IPS-15b (cell line): Measurements from ENCODE around the gene ATP7B.

Experiments
- H3K27me3 ChIP-seq: one replicate; pipeline ENCODE4 v1.6.1; 2013; ENCODE audit warnings: low read length; ENCODE audit not compliant: control insufficient read depth, insufficient read depth
- H3K36me3 ChIP-seq: one replicate; pipeline ENCODE4 v1.6.1; 2013; ENCODE audit warnings: low read length; ENCODE audit not compliant: control insufficient read depth, insufficient read depth
- H3K4me1 ChIP-seq: one replicate; pipeline ENCODE4 v1.6.1; 2013; ENCODE audit warnings: mild to moderate bottlenecking, low read length; ENCODE audit not compliant: control insufficient read depth, insufficient read depth
- H3K4me3 ChIP-seq: one replicate; pipeline ENCODE4 v1.5.1; 2013; ENCODE audit warnings: low read depth, low read length
- H3K9ac ChIP-seq: one replicate; pipeline ENCODE4 v1.6.1; 2013; ENCODE audit warnings: low read depth, mild to moderate bottlenecking, low read length
- H3K9me3 ChIP-seq: one replicate; pipeline ENCODE4 v1.6.1; 2013; ENCODE audit warnings: mild to moderate bottlenecking, low read length; ENCODE audit not compliant: control insufficient read depth, insufficient read depth

Gene ATP7B

GRCh38 chr13:51971520-51972426, 39.5 kb downstream of the ATP7B start:
- no peak overlapping the region for H3K9ac ChIP-seq
- no peak overlapping the region for H3K4me3 ChIP-seq
- H3K27me3 ChIP-seq, result no peaks in the 10 kb centered on the region
- no peaks in the 10 kb centered on the region for H3K4me1 ChIP-seq
- no peaks in the 10 kb centered on the region for H3K36me3 ChIP-seq
- no peaks in the 10 kb centered on the region for H3K9me3 ChIP-seq

- Histone ChIP-seq H3K9ac (no peak overlapping the region), H3K27me3 (no peaks in the 10 kb centered on the region), H3K4me1 (no peaks in the 10 kb centered on the region), H3K9me3 (no peaks in the 10 kb centered on the region), H3K36me3 (no peaks in the 10 kb centered on the region), H3K4me3 (no peak overlapping the region)
These were observed 40.9 kb downstream of the ATP7B start for GRCh38 chr13:51970349-51970748.

- Histone ChIP-seq H3K4me3 (no peak overlapping the region), H3K36me3 (no peaks in the 10 kb centered on the region), H3K27me3 (no peaks in the 10 kb centered on the region), H3K4me1 (no peaks in the 10 kb centered on the region), H3K9ac (no peak overlapping the region), H3K9me3 (no peaks in the 10 kb centered on the region)
These were observed 43.5 kb downstream of the ATP7B start for GRCh38 chr13:51967482-51968446.

GRCh38 chr13:51966186-51966585, 45.1 kb downstream of the ATP7B start:
- H3K4me1 ChIP-seq, result no peaks in the 10 kb centered on the region
- no peak overlapping the region for H3K9ac ChIP-seq
- H3K4me3 ChIP-seq, result no peak overlapping the region
- H3K27me3 ChIP-seq, result no peaks in the 10 kb centered on the region
- no peaks in the 10 kb centered on the region for H3K9me3 ChIP-seq
- H3K36me3 ChIP-seq, result no peaks in the 10 kb centered on the region

- Histone ChIP-seq H3K36me3 (no peaks in the 10 kb centered on the region), H3K9me3 (no peaks in the 10 kb centered on the region), H3K4me3 (no peak overlapping the region), H3K4me1 (no peaks in the 10 kb centered on the region), H3K27me3 (no peaks in the 10 kb centered on the region), H3K9ac (no peak overlapping the region)
These were observed 49.5 kb downstream of the ATP7B start for GRCh38 chr13:51961493-51962403.

GRCh38 chr13:51960766-51961165, 50.5 kb downstream of the ATP7B start:
- no peaks in the 10 kb centered on the region for H3K27me3 ChIP-seq
- H3K9ac ChIP-seq, result no peak overlapping the region
- H3K36me3 ChIP-seq, result no peaks in the 10 kb centered on the region
- no peaks in the 10 kb centered on the region for H3K4me1 ChIP-seq
- no peaks in the 10 kb centered on the region for H3K9me3 ChIP-seq
- H3K4me3 ChIP-seq, result no peak overlapping the region

DNA sequence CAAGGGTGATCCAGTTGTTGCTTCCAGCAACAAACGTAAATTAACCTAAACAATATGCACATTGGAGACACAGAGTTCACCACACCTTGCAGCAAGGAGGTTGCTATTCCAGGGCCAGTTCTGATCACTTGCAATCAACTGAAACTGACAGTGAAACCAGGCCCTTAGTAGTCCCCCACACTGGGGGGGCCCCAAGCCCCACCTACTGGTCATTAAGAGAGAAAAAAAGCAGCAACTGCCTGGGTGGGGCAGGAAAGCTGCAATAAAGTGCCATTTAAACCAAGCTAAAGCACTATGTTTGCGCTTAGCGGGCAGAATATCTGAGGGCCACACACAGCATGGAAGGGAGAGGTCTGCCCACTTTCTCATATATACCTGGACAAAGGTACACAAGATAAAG, 51.5 kb downstream of the ATP7B start:
- Histone ChIP-seq H3K4me3 (no peak overlapping the region), H3K36me3 (no peaks in the 10 kb centered on the region)

DNA sequence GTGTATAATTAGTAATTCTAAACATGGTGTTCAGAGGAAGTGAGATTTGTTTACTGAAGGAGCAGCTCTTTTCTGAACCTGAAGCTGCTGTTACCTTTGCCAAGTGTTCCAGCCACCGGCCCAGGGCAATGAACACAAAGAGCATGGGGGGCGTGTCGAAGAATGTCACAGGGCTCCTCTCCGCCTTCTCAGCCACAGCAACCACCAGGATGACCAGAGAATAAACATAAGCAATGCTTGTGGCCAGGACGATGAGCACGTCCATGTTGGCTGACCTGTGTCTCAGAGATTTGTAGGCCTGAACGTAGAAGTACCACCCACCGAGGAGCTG, 53.1 kb downstream of the ATP7B start:
- no peaks in the 10 kb centered on the region for H3K4me1 ChIP-seq

More for the DNA sequence above, 51.5 kb downstream of the ATP7B start:
- Histone ChIP-seq H3K4me1 (no peaks in the 10 kb centered on the region), H3K9ac (no peak overlapping the region), H3K27me3 (no peaks in the 10 kb centered on the region), H3K9me3 (no peaks in the 10 kb centered on the region)

GRCh38 chr13:51957377-51958216, 53.7 kb downstream of the ATP7B start:
- Histone ChIP-seq H3K36me3 (no peaks in the 10 kb centered on the region), H3K9ac (no peak overlapping the region), H3K4me3 (no peak overlapping the region), H3K27me3 (no peaks in the 10 kb centered on the region), H3K4me1 (no peaks in the 10 kb centered on the region), H3K9me3 (no peaks in the 10 kb centered on the region)

More for the DNA sequence above, 53.1 kb downstream of the ATP7B start:
- Histone ChIP-seq H3K27me3 (no peaks in the 10 kb centered on the region), H3K4me3 (no peak overlapping the region), H3K9me3 (no peaks in the 10 kb centered on the region), H3K9ac (no peak overlapping the region), H3K36me3 (no peaks in the 10 kb centered on the region)

DNA sequence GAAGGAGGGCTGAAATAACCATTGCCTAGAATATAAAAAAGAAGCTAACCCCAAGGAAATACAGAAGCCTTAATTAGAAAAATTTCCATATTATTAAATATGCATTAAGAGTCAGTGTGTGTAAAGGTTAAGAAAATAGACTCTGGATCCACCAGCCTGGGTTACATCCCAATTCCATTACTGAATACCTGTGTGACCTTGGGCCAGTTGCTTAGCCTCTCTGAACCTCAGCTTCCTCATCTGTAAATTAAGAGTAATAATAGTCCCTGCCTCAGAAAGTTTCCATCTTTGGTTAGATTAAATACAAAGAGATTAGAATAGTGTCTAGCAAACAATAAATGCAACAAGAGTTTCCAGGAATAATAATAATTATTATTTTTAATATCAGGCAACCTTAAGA, 54.5 kb downstream of the ATP7B start:
- Histone ChIP-seq H3K9me3 (no peaks in the 10 kb centered on the region), H3K27me3 (no peaks in the 10 kb centered on the region), H3K9ac (no peak overlapping the region), H3K4me1 (no peaks in the 10 kb centered on the region), H3K4me3 (no peak overlapping the region), H3K36me3 (no peaks in the 10 kb centered on the region)
